Endodermal cell (in vitro differentiated cells): ENCODE results near the gene AATF. TPM values are rescaled to one million over a fixed set of nuclear protein-coding genes. Genes with fewer than 3 reads are reported as not detected.
A peak's percentile ranks its signal among the peaks of the same experiment; 100 is the strongest.

Source experiments
- DNase-seq: peaks from one replicate; pipeline ENCODE4 v3.0.0-alpha.2; 2017
- H3K27ac ChIP-seq: 2 replicates; pipeline ENCODE4 v1.5.1; 2013; ENCODE audit warnings: mild to moderate bottlenecking, low read depth, low read length, moderate library complexity
- H3K27me3 ChIP-seq: 2 replicates; pipeline ENCODE4 v1.6.1; 2013; ENCODE audit warnings: mild to moderate bottlenecking, low read length, moderate library complexity; ENCODE audit not compliant: insufficient read depth, control insufficient read depth, poor library complexity, severe bottlenecking
- H3K36me3 ChIP-seq: 2 replicates; pipeline ENCODE4 v1.7.0; 2013; ENCODE audit warnings: mild to moderate bottlenecking, low read length, moderate library complexity; ENCODE audit not compliant: control insufficient read depth, insufficient read depth
- H3K4me1 ChIP-seq: one replicate; pipeline ENCODE4 v1.7.0; 2013; ENCODE audit warnings: low read length; ENCODE audit not compliant: control insufficient read depth, insufficient read depth
- H3K4me3 ChIP-seq: 2 replicates; pipeline ENCODE4 v1.5.1; 2013; ENCODE audit warnings: mild to moderate bottlenecking, low read length, moderate library complexity
- H3K9ac ChIP-seq: 2 replicates; pipeline ENCODE4 v1.6.1; 2013; ENCODE audit warnings: mild to moderate bottlenecking, low read length, moderate library complexity; ENCODE audit not compliant: poor library complexity, severe bottlenecking; ENCODE audit errors: extremely low read depth
- H3K9me3 ChIP-seq: 2 replicates; pipeline ENCODE4 v1.6.1; 2013; ENCODE audit warnings: mild to moderate bottlenecking, low read length, moderate library complexity; ENCODE audit not compliant: control insufficient read depth
- H3K27ac Mint-ChIP-seq: 2 replicates; pipeline ENCODE4 v1.8.0; 2020; ENCODE audit warnings: mixed read lengths
- H3K27me3 Mint-ChIP-seq: 2 replicates; pipeline ENCODE4 v1.8.0; 2021; ENCODE audit warnings: mild to moderate bottlenecking, mixed read lengths; ENCODE audit not compliant: insufficient read depth
- H3K36me3 Mint-ChIP-seq: 2 replicates; pipeline ENCODE4 v1.8.0; 2020; ENCODE audit warnings: low read depth, mixed read lengths
- H3K4me1 Mint-ChIP-seq: 2 replicates; pipeline ENCODE4 v1.8.0; 2020; ENCODE audit warnings: mixed read lengths
- H3K4me3 Mint-ChIP-seq: 2 replicates; pipeline ENCODE4 v1.8.0; 2020; ENCODE audit warnings: mild to moderate bottlenecking, moderate library complexity, mixed read lengths
- H3K9me3 Mint-ChIP-seq: 2 replicates; pipeline ENCODE4 v1.8.0; 2020; ENCODE audit warnings: mild to moderate bottlenecking, mixed read lengths
- CTCF ChIP-seq: fragments of 200-600 bp; sonication (generic); conservative IDR thresholded peaks from 2 replicates; pipeline ENCODE4 v1.5.0; 2021; ENCODE audit warnings: antibody characterized with exemption, mild to moderate bottlenecking
- WGBS, 2 experiments: methylation state at CpG; one replicate each; pipeline versions ENCODE4 v1.1.5 to v1.1.7; 2013; ENCODE audit warnings: missing lambda C conversion rate in 2 of 2, mixed read lengths in 1 of 2; ENCODE audit not compliant: insufficient coverage in 1 of 2, insufficient read length in 1 of 2; 5-methylcytosine and 5-hydroxymethylcytosine counted together
- total RNA-seq, 2 donors: library from RNA; stranded (reverse); fragmentation: NEBNext Ultra II Directional in 1 of 2; extraction: Animal tissue kit (Norgen Biotek cat#: 25700) in 1 of 2; gene quantifications; 2 replicates in 1 of 2; 3 replicates in 1 of 2; pipeline ENCODE4 v1.2.1, GENCODE V29; 2021

Gene AATF
- total RNA-seq, 2 donors from 2014 or later, result 90.7 TPM

GRCh38 chr17:37050920-37051319, 102.2 kb downstream of the AATF start:
- H3K27ac Mint-ChIP-seq, result peak overlapping the region; percentile 83
- Histone ChIP-seq H3K27me3 (no peaks in the 10 kb centered on the region), H3K9ac (no peak overlapping the region), H3K9me3 (no peaks in the 10 kb centered on the region), H3K4me3 (no peak overlapping the region), H3K27ac (no peak overlapping the region), H3K36me3 (peaks cover 36% of the 10 kb centered on the region), H3K4me1 (no peaks in the 10 kb centered on the region)
- no peak for TF ChIP-seq CTCF
- H3K4me1 Mint-ChIP-seq, result peaks cover 12% of the 10 kb centered on the region
- H3K36me3 Mint-ChIP-seq, result peaks cover 28% of the 10 kb centered on the region
- WGBS, 2 experiments, result 81 to 97% methylated on average over 5 of the region's 5 CpGs
- H3K4me3 Mint-ChIP-seq, result no peak overlapping the region
- peak; percentile 69 for DNase-seq
- no peaks in the 10 kb centered on the region for H3K9me3 Mint-ChIP-seq
- no peaks in the 10 kb centered on the region for H3K27me3 Mint-ChIP-seq

GRCh38 chr17:37051381-37051780, 102.6 kb downstream of the AATF start:
- H3K4me3 ChIP-seq, result no peak overlapping the region
- H3K27ac Mint-ChIP-seq, result no peak overlapping the region
- H3K27me3 Mint-ChIP-seq, result no peaks in the 10 kb centered on the region
- no peak for TF ChIP-seq CTCF
- peaks cover 33% of the 10 kb centered on the region for H3K36me3 Mint-ChIP-seq
- no peaks in the 10 kb centered on the region for H3K9me3 ChIP-seq
- H3K4me3 Mint-ChIP-seq, result no peak overlapping the region
- no peak for DNase-seq
- H3K27me3 ChIP-seq, result no peaks in the 10 kb centered on the region
- 95% methylated on average over 3 of the region's 5 CpGs; no CpG with 5 or more reads in 1 of the 2 experiments for WGBS, 2 experiments
- H3K27ac ChIP-seq, result no peak overlapping the region
- H3K4me1 Mint-ChIP-seq, result peaks cover 12% of the 10 kb centered on the region
- peaks cover 38% of the 10 kb centered on the region for H3K36me3 ChIP-seq
- no peaks in the 10 kb centered on the region for H3K4me1 ChIP-seq
- no peak overlapping the region for H3K9ac ChIP-seq
- H3K9me3 Mint-ChIP-seq, result no peaks in the 10 kb centered on the region

GRCh38 chr17:37051833-37052232, 103.1 kb downstream of the AATF start:
- DNase-seq, result no peak
- H3K4me3 ChIP-seq, result no peak overlapping the region
- H3K27me3 Mint-ChIP-seq, result no peaks in the 10 kb centered on the region

More at GRCh38 chr17:37051833-37052232, 103.1 kb downstream of the AATF start:
- Histone ChIP-seq H3K9ac (no peak overlapping the region), H3K9me3 (no peaks in the 10 kb centered on the region), H3K36me3 (peaks cover 43% of the 10 kb centered on the region), H3K27ac (no peak overlapping the region), H3K27me3 (no peaks in the 10 kb centered on the region), H3K4me1 (no peaks in the 10 kb centered on the region)
- H3K9me3 Mint-ChIP-seq, result no peaks in the 10 kb centered on the region
- no peak overlapping the region for H3K4me3 Mint-ChIP-seq
- 93 to 98% methylated on average over 3 of the region's 3 CpGs for WGBS, 2 experiments
- peaks cover 10% of the 10 kb centered on the region for H3K4me1 Mint-ChIP-seq
- H3K36me3 Mint-ChIP-seq, result peaks cover 37% of the 10 kb centered on the region
- peak overlapping the region; percentile 60 for H3K27ac Mint-ChIP-seq
- no peak for TF ChIP-seq CTCF
